Hepatocyte (in vitro differentiated cells): ENCODE measurements around the gene PAX3.

Source experiments
- CTCF ChIP-seq: fragments of 200-600 bp; sonication (generic); IDR thresholded peaks from 2 replicates; pipeline ENCODE4 v1.5.1; 2016; ENCODE audit warnings: antibody characterized with exemption, mild to moderate bottlenecking; ENCODE audit not compliant: poor library complexity
- EZH2 ChIP-seq: fragments of 200-600 bp; sonication (generic); IDR thresholded peaks from 2 replicates; pipeline ENCODE4 v1.6.1; 2016; ENCODE audit warnings: antibody characterized with exemption, mild to moderate bottlenecking, borderline replicate concordance
- EZH2phosphoT487 ChIP-seq: fragments of 200-600 bp; sonication (generic); IDR thresholded peaks from one replicate; pipeline ENCODE4 v1.6.1; 2018; ENCODE audit warnings: antibody characterized with exemption, mild to moderate bottlenecking, low read depth, moderate library complexity; ENCODE audit not compliant: unreplicated experiment, severe bottlenecking

- no peak for TF ChIP-seq CTCF
- TF ChIP-seq EZH2phosphoT487, result no peak
- TF ChIP-seq EZH2, result no peak
Observed at GRCh38 chr2:222217712-222218111, 81.1 kb downstream of the PAX3 start.
